ENCODE data around the gene LRRC4C.

The LRRC4C gene

GRCh38 chr11:41379084-41379483 is 80.4 kb downstream of the LRRC4C start:
- H3K27me3 ChIP-seq (ENCODE audit: control insufficient read depth, insufficient read depth, low read length), result no peaks in the 10 kb centered on the region
- no peaks in the 10 kb centered on the region for H3K4me1 ChIP-seq (ENCODE audit: control insufficient read depth, insufficient read depth, low read length)
- no peaks in the 10 kb centered on the region for H3K36me3 ChIP-seq (ENCODE audit: control insufficient read depth, insufficient read depth, low read length)
- no peak overlapping the region for H3K27ac ChIP-seq (ENCODE audit: low read depth, low read length)
- H3K9ac ChIP-seq (ENCODE audit: low read length), result no peak overlapping the region
- no peak overlapping the region for H3K4me3 ChIP-seq (ENCODE audit: low read length)

GRCh38 chr11:41377709-41378394 is 81.6 kb downstream of the LRRC4C start:
- Histone ChIP-seq H3K4me1 (ENCODE audit: control insufficient read depth, insufficient read depth, low read length) (no peaks in the 10 kb centered on the region), H3K9ac (ENCODE audit: low read length) (no peak overlapping the region), H3K27ac (ENCODE audit: low read depth, low read length) (no peak overlapping the region), H3K4me3 (ENCODE audit: low read length) (no peak overlapping the region), H3K36me3 (ENCODE audit: control insufficient read depth, insufficient read depth, low read length) (no peaks in the 10 kb centered on the region), H3K27me3 (ENCODE audit: control insufficient read depth, insufficient read depth, low read length) (no peaks in the 10 kb centered on the region)

GRCh38 chr11:41351825-41352224 is 107.6 kb downstream of the LRRC4C start:
- Histone ChIP-seq H3K9ac (ENCODE audit: low read length) (no peak overlapping the region), H3K36me3 (ENCODE audit: control insufficient read depth, insufficient read depth, low read length) (no peaks in the 10 kb centered on the region), H3K27ac (ENCODE audit: low read depth, low read length) (no peak overlapping the region), H3K27me3 (ENCODE audit: control insufficient read depth, insufficient read depth, low read length) (no peaks in the 10 kb centered on the region), H3K4me3 (ENCODE audit: low read length) (no peak overlapping the region), H3K4me1 (ENCODE audit: control insufficient read depth, insufficient read depth, low read length) (no peaks in the 10 kb centered on the region)

- Histone ChIP-seq H3K27ac (ENCODE audit: low read depth, low read length) (no peak overlapping the region), H3K27me3 (ENCODE audit: control insufficient read depth, insufficient read depth, low read length) (no peaks in the 10 kb centered on the region), H3K36me3 (ENCODE audit: control insufficient read depth, insufficient read depth, low read length) (no peaks in the 10 kb centered on the region), H3K4me3 (ENCODE audit: low read length) (no peak overlapping the region), H3K9ac (ENCODE audit: low read length) (no peak overlapping the region), H3K4me1 (ENCODE audit: control insufficient read depth, insufficient read depth, low read length) (no peaks in the 10 kb centered on the region)
Measured at GRCh38 chr11:41346042-41346441, 113.4 kb downstream of the LRRC4C start.

GRCh38 chr11:41334007-41334933 is 125.2 kb downstream of the LRRC4C start:
- H3K36me3 ChIP-seq (ENCODE audit: control insufficient read depth, insufficient read depth, low read length), result no peaks in the 10 kb centered on the region
- H3K9ac ChIP-seq (ENCODE audit: low read length), result no peak overlapping the region
- no peaks in the 10 kb centered on the region for H3K4me1 ChIP-seq (ENCODE audit: control insufficient read depth, insufficient read depth, low read length)
- H3K27me3 ChIP-seq (ENCODE audit: control insufficient read depth, insufficient read depth, low read length), result no peaks in the 10 kb centered on the region
- H3K4me3 ChIP-seq (ENCODE audit: low read length), result no peak overlapping the region
- H3K27ac ChIP-seq (ENCODE audit: low read depth, low read length), result no peak overlapping the region

- H3K9ac ChIP-seq (ENCODE audit: low read length), result no peak overlapping the region
- no peaks in the 10 kb centered on the region for H3K36me3 ChIP-seq (ENCODE audit: control insufficient read depth, insufficient read depth, low read length)
- H3K27ac ChIP-seq (ENCODE audit: low read depth, low read length), result no peak overlapping the region
- H3K27me3 ChIP-seq (ENCODE audit: control insufficient read depth, insufficient read depth, low read length), result no peaks in the 10 kb centered on the region
- H3K4me3 ChIP-seq (ENCODE audit: low read length), result no peak overlapping the region
- no peaks in the 10 kb centered on the region for H3K4me1 ChIP-seq (ENCODE audit: control insufficient read depth, insufficient read depth, low read length)
Measured at GRCh38 chr11:41333357-41333756, 126.1 kb downstream of the LRRC4C start.

- Histone ChIP-seq H3K4me3 (ENCODE audit: low read length) (no peak overlapping the region), H3K27me3 (ENCODE audit: control insufficient read depth, insufficient read depth, low read length) (no peaks in the 10 kb centered on the region), H3K4me1 (ENCODE audit: control insufficient read depth, insufficient read depth, low read length) (no peaks in the 10 kb centered on the region), H3K9ac (ENCODE audit: low read length) (no peak overlapping the region), H3K36me3 (ENCODE audit: control insufficient read depth, insufficient read depth, low read length) (no peaks in the 10 kb centered on the region), H3K27ac (ENCODE audit: low read depth, low read length) (no peak overlapping the region)
Measured at GRCh38 chr11:41328324-41328723, 131.1 kb downstream of the LRRC4C start.

GRCh38 chr11:41323446-41323845 is 136.0 kb downstream of the LRRC4C start:
- H3K27me3 ChIP-seq (ENCODE audit: control insufficient read depth, insufficient read depth, low read length), result no peaks in the 10 kb centered on the region
- H3K27ac ChIP-seq (ENCODE audit: low read depth, low read length), result no peak overlapping the region
- H3K4me3 ChIP-seq (ENCODE audit: low read length), result no peak overlapping the region
- no peak overlapping the region for H3K9ac ChIP-seq (ENCODE audit: low read length)
- no peaks in the 10 kb centered on the region for H3K36me3 ChIP-seq (ENCODE audit: control insufficient read depth, insufficient read depth, low read length)
- no peaks in the 10 kb centered on the region for H3K4me1 ChIP-seq (ENCODE audit: control insufficient read depth, insufficient read depth, low read length)

GRCh38 chr11:41320653-41321052 is 138.8 kb downstream of the LRRC4C start:
- H3K27ac ChIP-seq (ENCODE audit: low read depth, low read length), result no peak overlapping the region
- no peak overlapping the region for H3K4me3 ChIP-seq (ENCODE audit: low read length)
- H3K36me3 ChIP-seq (ENCODE audit: control insufficient read depth, insufficient read depth, low read length), result no peaks in the 10 kb centered on the region
- no peaks in the 10 kb centered on the region for H3K27me3 ChIP-seq (ENCODE audit: control insufficient read depth, insufficient read depth, low read length)
- no peaks in the 10 kb centered on the region for H3K4me1 ChIP-seq (ENCODE audit: control insufficient read depth, insufficient read depth, low read length)
- H3K9ac ChIP-seq (ENCODE audit: low read length), result no peak overlapping the region

GRCh38 chr11:41320238-41320637 is 139.2 kb downstream of the LRRC4C start:
- H3K4me3 ChIP-seq (ENCODE audit: low read length), result no peak overlapping the region
- H3K9ac ChIP-seq (ENCODE audit: low read length), result no peak overlapping the region
- H3K27ac ChIP-seq (ENCODE audit: low read depth, low read length), result no peak overlapping the region
- H3K36me3 ChIP-seq (ENCODE audit: control insufficient read depth, insufficient read depth, low read length), result no peaks in the 10 kb centered on the region
- H3K4me1 ChIP-seq (ENCODE audit: control insufficient read depth, insufficient read depth, low read length), result no peaks in the 10 kb centered on the region
- H3K27me3 ChIP-seq (ENCODE audit: control insufficient read depth, insufficient read depth, low read length), result no peaks in the 10 kb centered on the region

GRCh38 chr11:41319434-41319833 is 140.0 kb downstream of the LRRC4C start:
- H3K27me3 ChIP-seq (ENCODE audit: control insufficient read depth, insufficient read depth, low read length), result no peaks in the 10 kb centered on the region
- no peaks in the 10 kb centered on the region for H3K36me3 ChIP-seq (ENCODE audit: control insufficient read depth, insufficient read depth, low read length)
- H3K4me1 ChIP-seq (ENCODE audit: control insufficient read depth, insufficient read depth, low read length), result no peaks in the 10 kb centered on the region
- no peak overlapping the region for H3K9ac ChIP-seq (ENCODE audit: low read length)
- H3K27ac ChIP-seq (ENCODE audit: low read depth, low read length), result no peak overlapping the region
- no peak overlapping the region for H3K4me3 ChIP-seq (ENCODE audit: low read length)

GRCh38 chr11:41316751-41317150 is 142.7 kb downstream of the LRRC4C start:
- Histone ChIP-seq H3K27ac (ENCODE audit: low read depth, low read length) (no peak overlapping the region), H3K4me1 (ENCODE audit: control insufficient read depth, insufficient read depth, low read length) (no peaks in the 10 kb centered on the region), H3K9ac (ENCODE audit: low read length) (no peak overlapping the region), H3K4me3 (ENCODE audit: low read length) (no peak overlapping the region), H3K36me3 (ENCODE audit: control insufficient read depth, insufficient read depth, low read length) (no peaks in the 10 kb centered on the region), H3K27me3 (ENCODE audit: control insufficient read depth, insufficient read depth, low read length) (no peaks in the 10 kb centered on the region)
